Erythroblast (primary cell): ENCODE results near the gene HOXA2.

ENCODE experiments used
- GATA1 ChIP-seq: IDR thresholded peaks from 2 replicates; pipeline ENCODE4 v1.6.1; 2011; ENCODE audit warnings: low read depth, mild to moderate bottlenecking, control low read depth, low read length, moderate library complexity
- POLR2A ChIP-seq: IDR thresholded peaks from 2 replicates; pipeline ENCODE4 v1.6.1; 2011; ENCODE audit warnings: mild to moderate bottlenecking, low read length

DNA sequence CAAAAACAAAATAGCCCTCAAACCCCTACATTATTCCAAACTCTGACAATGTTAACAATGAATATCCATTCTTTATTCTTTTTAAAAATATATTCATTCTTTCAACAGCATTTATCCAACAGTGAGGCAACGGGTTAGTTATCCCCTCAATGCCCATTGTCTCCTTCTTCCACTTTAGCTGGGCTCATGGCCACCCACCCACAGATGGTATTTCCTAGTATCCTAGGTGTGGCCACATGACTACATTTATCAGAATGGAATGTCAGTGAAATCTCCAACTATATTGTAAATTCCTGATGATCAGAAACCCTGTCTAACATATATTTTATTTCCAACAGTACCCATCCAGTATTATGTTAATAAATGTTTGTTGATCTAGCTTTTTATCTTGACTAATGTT, 20.3 kb downstream of the HOXA2 start:
- TF ChIP-seq POLR2A (no peak), GATA1 (no peak)
